ENCODE results near the gene KRT33B. TPM values are rescaled to one million over a fixed set of nuclear protein-coding genes. Genes with fewer than 3 reads are reported as not detected.
"Not testable (repeated sequence)": the region's sequence is repeated elsewhere in the genome, so short reads cannot be mapped to it uniquely, and the experiment has no call there.

KRT33B gene
- total and polyA plus RNA-seq, 2 of the 13 experiments (the other 11 are each of a cell fraction or from before 2014, with no cell fraction given), result not detected

GRCh38 chr17:41351177-41351576 lies 18.4 kb downstream of the KRT33B start:
- 0% methylated on average over 2 of the region's 2 CpGs for WGBS (ENCODE audit: low lambda C conversion rate)
- BruUV-seq (replicated peaks), result no TSS peak
- TF ChIP-seq ATF7 (IDR thresholded peaks at IDR 0.05), result peak; percentile 85
- TF ChIP-seq ATF7 (CRISPR knock-in tag; IDR thresholded peaks at IDR 0.05), result no peak
- no peak for TF ChIP-seq TFAP4 (IDR thresholded peaks at IDR 0.05; ENCODE audit: borderline replicate concordance, low read depth)
- TF ChIP-seq TCF7L2 (IDR thresholded peaks at IDR 0.05; ENCODE audit: low read depth, low read length), result no peak
- no peak for TF ChIP-seq ATM (IDR thresholded peaks at IDR 0.05; ENCODE audit: borderline replicate concordance)
- TF ChIP-seq CREB1 (IDR thresholded peaks at IDR 0.05), result peak; percentile 92
- TF ChIP-seq CREB1 (CRISPR knock-in tag; IDR thresholded peaks at IDR 0.05), result no peak
- TF ChIP-seq ZFAT (CRISPR knock-in tag; conservative IDR thresholded peaks at IDR 0.05), result no peak
- TF ChIP-seq ZSCAN29 (CRISPR knock-in tag; conservative IDR thresholded peaks at IDR 0.05), result no peak
- TF ChIP-seq MXD3 (CRISPR knock-in tag; IDR thresholded peaks at IDR 0.05), result no peak
- TF ChIP-seq IKZF1 (IDR thresholded peaks at IDR 0.05), result no peak
- no peak for TF ChIP-seq ZSCAN25 (CRISPR knock-in tag; IDR thresholded peaks at IDR 0.05)
- no peak for TF ChIP-seq SKIL (CRISPR knock-in tag; IDR thresholded peaks at IDR 0.05; ENCODE audit: borderline replicate concordance)
- TF ChIP-seq JUNB (CRISPR knock-in tag; IDR thresholded peaks at IDR 0.05; ENCODE audit: borderline replicate concordance), result no peak
- DNase-seq (ENCODE audit: low spot score), result no peak
- Histone ChIP-seq H3K4me2 (ENCODE audit: low read depth, low read length) (no peak overlapping the region), H4K20me1 (ENCODE audit: insufficient read depth, low read length) (no peaks in the 10 kb centered on the region), H2AFZ (ENCODE audit: low read length) (no peak overlapping the region), H3K79me2 (ENCODE audit: insufficient read depth, low read length) (no peaks in the 10 kb centered on the region), H3K36me3 (replicated peaks in 1 of 2; ENCODE audit: control insufficient read depth in 1 of 2, insufficient read depth in 2 of 2, low read length in 2 of 2) (no peaks in the 10 kb centered on the region), H3K27me3 (ENCODE audit: control insufficient read depth in 1 of 2, insufficient read depth in 2 of 2, low read length in 2 of 2) (peaks cover 0 to 7% of the 10 kb centered on the region in 2 experiments; a peak in 2 of 5 replicates), H3K4me3 (replicated peaks in 1 of 3; ENCODE audit: insufficient read depth in 1 of 3, low read depth in 2 of 3, low read length in 3 of 3) (no peak overlapping the region), H3K27ac (ENCODE audit: extremely low read length, insufficient read depth, low read length) (no peak overlapping the region), H3K9ac (ENCODE audit: insufficient read depth, low read depth, low read length) (no peak overlapping the region), H3K9me3 (ENCODE audit: low read length) (no peaks in the 10 kb centered on the region), H3K4me1 (ENCODE audit: insufficient read depth, low read length) (no peaks in the 10 kb centered on the region)
- no peak for ATAC-seq
- CTCF ChIA-PET (ENCODE audit: low intra/inter-chr PET ratio, low total read pairs), result no interaction called here
- POLR2A ChIA-PET, result no interaction called here
- in situ Hi-C loops (cut with HindIII; ENCODE audit: extremely low pct_ligation_motif_present, low pct_unique_long_range_greater_than_20kb) (no loop called here), intact Hi-C loops (cut with micrococcal nuclease; ENCODE audit: unreplicated experiment) (no loop called here)
- FAIRE-seq, result no peak

- H3K79me2 ChIP-seq (ENCODE audit: insufficient read depth, low read length); POLR2A ChIA-PET; H3K36me3 ChIP-seq (replicated peaks in 1 of 2; ENCODE audit: control insufficient read depth in 1 of 2, insufficient read depth in 2 of 2, low read length in 2 of 2); H3K9me3 ChIP-seq (ENCODE audit: low read length); H3K4me3 ChIP-seq (replicated peaks in 1 of 3; ENCODE audit: insufficient read depth in 1 of 3, low read depth in 2 of 3, low read length in 3 of 3); CTCF ChIA-PET (ENCODE audit: low intra/inter-chr PET ratio, low total read pairs); H2AFZ ChIP-seq (ENCODE audit: low read length); H3K27ac ChIP-seq (ENCODE audit: extremely low read length, insufficient read depth, low read length); H3K4me2 ChIP-seq (ENCODE audit: low read depth, low read length); BruUV-seq (replicated peaks); H3K9ac ChIP-seq (ENCODE audit: insufficient read depth, low read depth, low read length); DNase-seq (ENCODE audit: low spot score); FAIRE-seq; in situ Hi-C loops (cut with HindIII; ENCODE audit: extremely low pct_ligation_motif_present, low pct_unique_long_range_greater_than_20kb); H4K20me1 ChIP-seq (ENCODE audit: insufficient read depth, low read length); H3K4me1 ChIP-seq (ENCODE audit: insufficient read depth, low read length); ATAC-seq; H3K27me3 ChIP-seq (ENCODE audit: control insufficient read depth in 1 of 2, insufficient read depth in 2 of 2, low read length in 2 of 2); intact Hi-C loops (cut with micrococcal nuclease; ENCODE audit: unreplicated experiment): not testable (repeated sequence)
- WGBS (ENCODE audit: low lambda C conversion rate), result 45% methylated on average over 16 of the region's 16 CpGs
Measured at GRCh38 chr17:41350381-41350878, 19.2 kb downstream of the KRT33B start, which contains the start of gene KRT33A. Gene KRT33A (minus strand): TSS chr17:41350828. CDS start chr17:41350767, 61 bp downstream.
